K562 (cell line): ENCODE results near the gene ANTKMT. TPM values are rescaled to one million over a fixed set of nuclear protein-coding genes. Genes with fewer than 3 reads are reported as not detected.

Experiments
- BRCA1 ChIP-seq, 2 experiments: fragments of 450-650 bp in 1 of 2; sonication (generic) in 1 of 2; formaldehyde crosslinking in 1 of 2; IDR thresholded peaks; 2 replicates each; pipeline versions ENCODE4 v1.5.0 to v1.6.1; 2017 to 2020; ENCODE audit warnings: mild to moderate bottlenecking in 1 of 2, missing genetic modification reagents in 1 of 2
- E2F3 ChIP-seq: fragments of 250-450 bp; sonication (Bioruptor Pico); IDR thresholded peaks from 2 replicates; pipeline ENCODE4 v1.4.0; 2020; ENCODE audit warnings: mild to moderate bottlenecking
- EHMT2 ChIP-seq: fragments of 450-650 bp; IDR thresholded peaks from 2 replicates; pipeline ENCODE4 v1.6.1; 2018; ENCODE audit warnings: antibody characterized with exemption
- KAT2B ChIP-seq: IDR thresholded peaks from one replicate; pipeline ENCODE4 v1.6.1; 2012; ENCODE audit warnings: low read depth, mild to moderate bottlenecking, control low read depth, inconsistent platforms, low read length, moderate library complexity
- MLX ChIP-seq, 2 experiments: fragments of 450-650 bp in 1 of 2; sonication (generic) in 1 of 2; formaldehyde crosslinking; conservative IDR thresholded peaks; 2 replicates each; pipeline versions ENCODE4 v1.4.0 to v1.8.1; 2020 to 2022; ENCODE audit warnings: mild to moderate bottlenecking in 1 of 2, missing genetic modification reagents in 1 of 2
- POU5F1 ChIP-seq: fragments of 150-350 bp; IDR thresholded peaks from 2 replicates; pipeline ENCODE4 v1.6.1; 2014; ENCODE audit warnings: borderline replicate concordance, low read length, low read depth, mild to moderate bottlenecking; ENCODE audit not compliant: partially characterized antibody
- SMARCB1 ChIP-seq: IDR thresholded peaks from 2 replicates; pipeline ENCODE4 v1.6.1; 2011; ENCODE audit warnings: improper control_type of control experiment, low read depth; ENCODE audit not compliant: insufficient read length
- TAF7 ChIP-seq: fragments of 450-650 bp; IDR thresholded peaks from 2 replicates; pipeline ENCODE4 v1.6.1; 2016; ENCODE audit warnings: missing genetic modification characterization, missing compliant biosample characterization
- TFAP4 ChIP-seq: sonication (generic); formaldehyde crosslinking; IDR thresholded peaks from 2 replicates; pipeline ENCODE4 v1.8.0; 2022; ENCODE audit warnings: missing genetic modification reagents, mild to moderate bottlenecking, moderate library complexity, borderline replicate concordance
- TRIM24 ChIP-seq, 2 experiments: fragments of 450-650 bp; IDR thresholded peaks; 2 replicates each; pipeline ENCODE4 v1.6.1; 2016
- XRCC5 ChIP-seq: fragments of 200-400 bp; formaldehyde crosslinking; IDR thresholded peaks from 2 replicates; pipeline ENCODE4 v1.6.1; 2017; ENCODE audit warnings: low read depth, mild to moderate bottlenecking, low read length
- ZBTB17 ChIP-seq: fragments of 450-650 bp; formaldehyde crosslinking; IDR thresholded peaks from 2 replicates; pipeline ENCODE4 v1.4.0; 2020; ENCODE audit warnings: mild to moderate bottlenecking
- ZFPM2 ChIP-seq: fragments of 250-450 bp; sonication (Bioruptor Pico); IDR thresholded peaks from 2 replicates; pipeline ENCODE4 v1.5.1; 2022; ENCODE audit warnings: mild to moderate bottlenecking
- ZNF134 ChIP-seq: fragments of 250-450 bp; sonication (Bioruptor Pico); conservative IDR thresholded peaks from 2 replicates; pipeline ENCODE4 v1.4.0; 2020
- ZNF445 ChIP-seq: fragments of 250-450 bp; sonication (Bioruptor Pico); IDR thresholded peaks from 2 replicates; pipeline ENCODE4 v1.4.0; 2020; ENCODE audit warnings: low read depth, mild to moderate bottlenecking, moderate library complexity
- ZNF655 ChIP-seq: fragments of 250-450 bp; sonication (Bioruptor Pico); IDR thresholded peaks from 2 replicates; pipeline ENCODE4 v1.5.0; 2021
- ZNF740 ChIP-seq, 3 experiments: fragments of 200-800 bp in 1 of 3; sonication (Bioruptor generic) in 1 of 3; sonication (generic) in 1 of 3; formaldehyde crosslinking in 1 of 3; IDR thresholded peaks; 2 replicates each; pipeline versions ENCODE4 v1.6.1 to v1.8.0; 2016 to 2022; ENCODE audit warnings: mild to moderate bottlenecking in 2 of 3, missing compliant biosample characterization in 2 of 3, missing genetic modification characterization in 2 of 3, missing genetic modification reagents in 1 of 3
- ZNF830 ChIP-seq: fragments of 250-450 bp; sonication (Bioruptor Pico); IDR thresholded peaks from 2 replicates; pipeline ENCODE4 v1.5.0; 2021; ENCODE audit warnings: mild to moderate bottlenecking
- ZSCAN29 ChIP-seq: fragments of 450-650 bp; IDR thresholded peaks from 2 replicates; pipeline ENCODE4 v1.6.1; 2017
- polyA plus RNA-seq, 8 experiments: library from polyadenylated mRNA; depleted of rRNA in 4 of 8; stranded (reverse) in 5 of 8; unstranded in 3 of 8; fragments of >200 nt; fragmentation: Nextera tagmentation in 2 of 8; fragmentation: Illumina TruSeq in 1 of 8; extraction: Ambion mirVana in 2 of 8; extraction: Trizol in 1 of 8; gene quantifications; 2 replicates each; pipeline versions ENCODE4 v1.2.1 to v1.2.3, GENCODE V29; 2011 to 2014; ENCODE audit warnings: inconsistent platforms in 1 of 8, missing spikeins in 1 of 8
- total RNA-seq, 7 experiments: library from RNA; depleted of rRNA in 6 of 7; stranded (reverse); fragments of >200 nt in 6 of 7; fragmentation: Illumina TruSeq in 2 of 7; extraction: Trizol in 2 of 7; gene quantifications; 2 replicates each; pipeline versions ENCODE4 v1.2.1 to v1.2.3, GENCODE V29; 2011 to 2021; ENCODE audit warnings: low replicate concordance in 1 of 7
- TF ChIP-seq, protein P1 (sequence below): fragments of 250-450 bp; sonication (Bioruptor Pico); IDR thresholded peaks from 2 replicates; pipeline ENCODE4 v1.4.0; 2020; ENCODE audit warnings: mild to moderate bottlenecking
- TF ChIP-seq, protein P2 (sequence below), 2 experiments: fragments of 450-650 bp; conservative IDR thresholded peaks; 2 replicates each; pipeline ENCODE4 v1.6.1; 2017; ENCODE audit warnings: mild to moderate bottlenecking in 2 of 2, moderate library complexity in 2 of 2

Gene ANTKMT
- total and polyA plus RNA-seq, 9 of the 15 experiments (the other 6 are each of a cell fraction or from before 2014, with no cell fraction given) = 0.58 to 217 (median 19.1) TPM

GRCh38 chr16:740764-741505 is 20.0 kb downstream of the ANTKMT start, which contains the start of gene CIAO3 (continued):
- TF ChIP-seq KAT2B = peak; percentile 48
- peak; percentile 48; the same call in 1 of the 2 replicates for TF ChIP-seq ZSCAN29
- TF ChIP-seq EHMT2 = no peak
- TF ChIP-seq MLX (CRISPR knock-in tag; conservative IDR thresholded peaks at IDR 0.05) = no peak
- 0 out of 2 replicates have a peak, but pooled peaks have one; percentile 65 for TF ChIP-seq E2F3 (CRISPR knock-in tag)
- no peak for TF ChIP-seq ZNF445 (CRISPR knock-in tag)
- TF ChIP-seq ZNF134 (CRISPR knock-in tag) = no peak
- TF ChIP-seq ZNF655 (CRISPR knock-in tag) = no peak
- TF ChIP-seq TFAP4 (CRISPR knock-in tag) = peak; percentile 98
- TF ChIP-seq ZFPM2 (CRISPR knock-in tag) = no peak
- TF ChIP-seq, protein P1, sequence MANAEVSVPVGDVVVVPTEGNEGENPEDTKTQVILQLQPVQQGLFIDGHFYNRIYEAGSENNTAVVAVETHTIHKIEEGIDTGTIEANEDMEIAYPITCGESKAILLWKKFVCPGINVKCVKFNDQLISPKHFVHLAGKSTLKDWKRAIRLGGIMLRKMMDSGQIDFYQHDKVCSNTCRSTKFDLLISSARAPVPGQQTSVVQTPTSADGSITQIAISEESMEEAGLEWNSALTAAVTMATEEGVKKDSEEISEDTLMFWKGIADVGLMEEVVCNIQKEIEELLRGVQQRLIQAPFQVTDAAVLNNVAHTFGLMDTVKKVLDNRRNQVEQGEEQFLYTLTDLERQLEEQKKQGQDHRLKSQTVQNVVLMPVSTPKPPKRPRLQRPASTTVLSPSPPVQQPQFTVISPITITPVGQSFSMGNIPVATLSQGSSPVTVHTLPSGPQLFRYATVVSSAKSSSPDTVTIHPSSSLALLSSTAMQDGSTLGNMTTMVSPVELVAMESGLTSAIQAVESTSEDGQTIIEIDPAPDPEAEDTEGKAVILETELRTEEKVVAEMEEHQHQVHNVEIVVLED (CRISPR knock-in tag) = peak; percentile 88
- TF ChIP-seq, protein P2, sequence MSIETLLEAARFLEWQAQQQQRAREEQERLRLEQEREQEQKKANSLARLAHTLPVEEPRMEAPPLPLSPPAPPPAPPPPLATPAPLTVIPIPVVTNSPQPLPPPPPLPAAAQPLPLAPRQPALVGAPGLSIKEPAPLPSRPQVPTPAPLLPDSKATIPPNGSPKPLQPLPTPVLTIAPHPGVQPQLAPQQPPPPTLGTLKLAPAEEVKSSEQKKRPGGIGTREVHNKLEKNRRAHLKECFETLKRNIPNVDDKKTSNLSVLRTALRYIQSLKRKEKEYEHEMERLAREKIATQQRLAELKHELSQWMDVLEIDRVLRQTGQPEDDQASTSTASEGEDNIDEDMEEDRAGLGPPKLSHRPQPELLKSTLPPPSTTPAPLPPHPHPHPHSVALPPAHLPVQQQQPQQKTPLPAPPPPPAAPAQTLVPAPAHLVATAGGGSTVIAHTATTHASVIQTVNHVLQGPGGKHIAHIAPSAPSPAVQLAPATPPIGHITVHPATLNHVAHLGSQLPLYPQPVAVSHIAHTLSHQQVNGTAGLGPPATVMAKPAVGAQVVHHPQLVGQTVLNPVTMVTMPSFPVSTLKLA (conservative IDR thresholded peaks at IDR 0.05) = peak; percentile 63 to 84
- TF ChIP-seq ZBTB17 (CRISPR knock-in tag) = peak; percentile 84
- peak; percentile 47 for TF ChIP-seq XRCC5
- no peak for TF ChIP-seq ZNF740 (CRISPR knock-in tag; IDR thresholded peaks at IDR 0.05)
- TF ChIP-seq ZNF740 (tag; IDR thresholded peaks at IDR 0.05) = no peak
- no peak for TF ChIP-seq ZNF830 (CRISPR knock-in tag)
- TF ChIP-seq POU5F1 = peak; percentile 97
- TF ChIP-seq SMARCB1 = no peak
- TF ChIP-seq TRIM24 (IDR thresholded peaks at IDR 0.05) = no peak
- TF ChIP-seq TAF7 (tag) = no peak; the same call in 1 of the 2 replicates
- TF ChIP-seq BRCA1 (IDR thresholded peaks at IDR 0.05) = no peak
- TF ChIP-seq BRCA1 (CRISPR knock-in tag; IDR thresholded peaks at IDR 0.05) = no peak
